ENCODE results near the gene CD36.

The CD36 gene

DNA sequence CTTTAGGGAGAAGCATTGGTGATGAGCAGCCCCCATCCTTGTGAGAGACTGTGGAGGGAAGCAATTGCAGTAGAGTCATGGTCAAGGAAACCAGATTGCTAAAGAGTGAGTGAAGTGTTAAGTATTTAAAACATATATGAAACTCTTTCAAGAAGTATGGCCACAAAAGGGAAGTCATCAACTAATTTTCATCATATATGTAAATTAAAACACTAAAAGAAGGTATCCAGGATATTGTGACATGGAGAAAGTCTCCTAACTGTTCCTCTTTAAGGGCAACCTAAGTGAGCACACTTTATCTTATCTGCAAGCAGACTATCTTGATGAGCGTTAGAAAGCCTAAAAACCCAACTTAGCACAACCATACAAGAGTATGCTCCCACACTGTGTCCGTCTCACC is 69.7 kb downstream of the CD36 start:
- no peak for DNase-seq

DNA sequence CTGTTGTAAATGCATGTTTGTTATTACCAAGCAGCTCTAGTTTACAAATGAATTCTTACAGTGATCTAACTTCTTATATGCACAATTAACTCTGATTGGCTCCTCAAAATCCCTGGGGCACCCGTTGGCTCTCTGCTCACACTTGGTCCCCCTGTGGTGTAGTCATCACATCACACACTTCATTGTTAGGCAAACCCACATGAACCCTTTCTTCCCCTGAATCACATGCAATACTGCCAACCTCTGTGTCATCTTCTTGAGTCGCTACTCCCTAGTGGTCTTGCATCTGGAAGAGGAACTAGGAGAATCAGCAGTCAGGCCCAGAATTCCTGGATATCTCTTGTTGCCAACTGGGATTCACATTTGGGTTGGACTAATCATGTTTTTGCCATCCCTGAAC is 73.1 kb downstream of the CD36 start:
- DNase-seq: no peak

DNA sequence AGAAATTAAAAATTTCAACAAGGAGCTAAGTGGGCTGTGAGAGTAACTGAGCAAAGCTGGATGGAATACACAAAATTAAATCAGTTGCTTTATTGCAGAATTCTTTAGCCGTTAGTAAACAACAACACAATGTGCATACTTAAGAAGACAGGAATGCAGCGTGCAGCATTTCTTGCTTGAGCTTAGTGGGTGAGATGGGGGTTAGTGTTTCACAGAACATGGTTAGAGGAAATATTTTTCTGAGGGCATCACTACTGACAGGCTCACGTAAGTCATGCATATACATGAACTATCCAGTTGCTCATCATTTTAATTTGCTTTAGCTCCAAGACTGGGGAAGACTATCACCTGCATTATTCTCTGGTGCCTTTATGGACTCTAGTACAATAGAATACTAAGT is 80.8 kb downstream of the CD36 start:
- DNase-seq: no peak

DNA sequence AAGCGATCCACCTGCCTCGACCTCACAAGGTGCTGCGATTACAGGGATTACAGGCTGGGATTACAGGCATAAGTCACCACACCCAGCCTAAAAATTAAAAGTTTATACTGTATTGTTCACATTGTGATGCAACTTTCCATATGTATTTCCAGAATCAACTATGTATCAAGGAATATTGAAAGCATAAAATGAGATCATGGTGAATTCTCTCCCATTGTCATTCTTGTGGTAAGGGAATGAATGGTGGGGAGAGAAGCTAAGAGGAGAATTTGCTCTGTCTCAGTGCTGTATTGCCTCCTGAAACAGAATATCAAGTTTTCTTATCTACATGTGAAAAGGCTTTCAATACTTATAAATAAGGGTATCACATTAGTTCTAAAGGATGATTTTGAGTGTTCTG is 81.7 kb downstream of the CD36 start:
- DNase-seq: no peak

DNA sequence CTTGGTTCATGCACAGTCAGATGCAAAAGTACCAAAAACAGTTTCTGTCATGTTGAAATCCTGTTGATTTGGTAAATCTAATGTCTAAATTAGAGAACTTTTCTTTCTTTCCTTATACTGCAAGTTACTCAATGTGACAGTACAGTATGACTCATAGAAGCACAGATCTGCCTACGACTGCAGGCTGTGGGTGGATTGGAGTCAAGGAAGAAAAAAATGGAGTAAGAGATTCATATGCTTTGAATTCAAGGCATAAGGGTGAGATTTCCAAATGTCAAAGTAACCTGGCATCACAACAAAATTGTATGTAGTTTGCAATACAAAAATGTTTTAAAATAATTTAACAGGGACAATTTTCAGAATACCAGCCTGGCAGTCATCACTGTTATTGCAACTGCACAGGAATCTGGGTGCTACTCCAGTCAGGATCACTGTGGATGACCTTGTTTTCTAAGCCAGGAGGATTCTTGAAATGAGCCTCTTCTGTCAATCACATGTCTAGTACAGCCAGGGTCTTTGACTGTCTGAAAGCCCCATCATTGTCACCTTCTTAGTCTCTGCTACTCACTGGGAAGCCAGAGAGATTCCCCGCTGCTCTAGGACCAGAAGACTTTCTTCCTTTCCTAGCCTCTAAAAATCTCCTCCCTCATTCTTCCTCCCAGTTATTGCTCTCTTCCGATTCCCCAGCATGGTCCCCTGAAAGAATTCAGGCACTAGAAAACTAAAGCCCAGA is 83.6 kb downstream of the CD36 start:
- DNase-seq: no peak

DNA sequence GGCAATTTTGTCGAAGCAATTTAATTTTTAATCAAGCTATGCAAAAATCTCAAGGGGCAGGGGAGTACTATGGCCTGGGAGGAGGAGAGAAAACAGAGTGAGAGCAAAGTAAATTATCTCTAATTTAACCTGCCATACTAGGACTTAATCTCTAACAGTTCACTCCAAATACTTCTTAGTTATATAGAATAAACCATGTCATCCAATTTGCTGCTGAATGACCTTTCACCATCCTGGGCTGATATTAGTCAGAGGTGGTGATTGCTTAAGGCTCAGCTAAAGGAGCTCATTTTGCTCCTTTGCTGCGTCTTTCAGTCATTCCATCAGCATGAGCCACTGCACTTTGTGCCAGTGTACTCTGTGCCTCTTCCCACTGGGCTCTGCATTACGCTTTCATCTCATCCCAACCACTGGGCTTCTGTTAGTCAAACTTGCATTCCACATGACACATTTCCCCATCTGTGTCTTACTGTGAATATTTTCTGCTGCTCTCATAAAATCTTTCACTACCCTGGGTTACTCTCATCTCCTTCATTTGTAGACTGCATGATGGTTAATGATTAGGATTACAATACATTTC is 84.3 kb downstream of the CD36 start:
- DNase-seq: no peak

DNA sequence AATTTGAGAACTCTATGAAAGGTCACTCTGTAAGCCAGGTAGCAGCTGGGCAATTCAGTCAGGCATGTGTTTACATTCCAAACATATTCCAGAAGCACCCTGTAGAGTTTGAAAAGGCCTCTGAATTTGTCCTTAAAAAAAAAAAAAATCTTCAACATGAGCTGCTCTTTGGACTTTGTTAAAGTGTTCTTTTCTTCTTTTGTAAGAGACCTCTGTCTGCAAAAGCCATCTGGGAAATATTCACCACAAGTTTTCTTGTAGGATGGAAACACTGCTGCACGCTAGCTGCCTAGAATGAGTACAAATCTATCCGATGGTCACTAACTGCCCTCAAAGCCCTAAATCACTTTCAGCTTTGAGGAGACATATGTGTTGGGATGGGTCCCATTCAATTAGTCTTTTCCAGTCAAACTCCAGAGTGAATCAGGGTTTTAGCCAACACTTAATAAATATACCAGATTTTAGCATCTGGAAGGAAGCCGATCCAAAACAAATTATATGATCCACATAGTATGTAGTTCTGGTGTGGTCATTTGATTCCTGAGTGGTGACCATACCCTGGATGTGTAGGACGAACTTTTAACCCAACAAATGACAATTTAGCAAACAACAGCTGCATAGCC is 85.9 kb downstream of the CD36 start:
- no peak for DNase-seq

DNA sequence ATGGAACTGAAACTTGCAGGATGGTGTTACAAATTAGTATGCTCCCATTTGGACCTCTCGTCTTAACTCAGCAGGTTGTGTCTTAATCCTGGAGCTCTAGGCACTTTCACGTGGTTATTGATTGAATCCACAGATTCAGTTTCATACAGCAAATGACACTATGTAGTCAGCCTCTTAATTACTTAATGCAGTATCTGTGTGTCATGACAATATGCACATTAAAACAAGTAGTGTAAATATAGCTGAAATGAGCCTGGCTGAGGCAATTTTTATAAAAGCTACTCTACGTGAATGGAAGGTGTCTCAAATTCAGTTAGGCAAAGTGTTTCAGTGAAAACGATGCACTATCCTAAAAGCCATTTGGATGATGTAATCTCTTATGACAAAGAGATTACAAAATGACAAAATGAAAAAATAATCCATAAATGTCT is 86.8 kb downstream of the CD36 start:
- no peak for DNase-seq
